HG03196 (cell line): ENCODE measurements around the gene ITGA8.
"Not testable (repeated sequence)": the region's sequence is repeated elsewhere in the genome, so short reads cannot be mapped to it uniquely, and the experiment has no call there.

ENCODE experiments used
- ATAC-seq: cut with Tn5 transposase; IDR thresholded peaks from one replicate; pipeline ENCODE4 v1.9.1; 2021; ENCODE audit not compliant: unreplicated experiment

ITGA8 gene

DNA sequence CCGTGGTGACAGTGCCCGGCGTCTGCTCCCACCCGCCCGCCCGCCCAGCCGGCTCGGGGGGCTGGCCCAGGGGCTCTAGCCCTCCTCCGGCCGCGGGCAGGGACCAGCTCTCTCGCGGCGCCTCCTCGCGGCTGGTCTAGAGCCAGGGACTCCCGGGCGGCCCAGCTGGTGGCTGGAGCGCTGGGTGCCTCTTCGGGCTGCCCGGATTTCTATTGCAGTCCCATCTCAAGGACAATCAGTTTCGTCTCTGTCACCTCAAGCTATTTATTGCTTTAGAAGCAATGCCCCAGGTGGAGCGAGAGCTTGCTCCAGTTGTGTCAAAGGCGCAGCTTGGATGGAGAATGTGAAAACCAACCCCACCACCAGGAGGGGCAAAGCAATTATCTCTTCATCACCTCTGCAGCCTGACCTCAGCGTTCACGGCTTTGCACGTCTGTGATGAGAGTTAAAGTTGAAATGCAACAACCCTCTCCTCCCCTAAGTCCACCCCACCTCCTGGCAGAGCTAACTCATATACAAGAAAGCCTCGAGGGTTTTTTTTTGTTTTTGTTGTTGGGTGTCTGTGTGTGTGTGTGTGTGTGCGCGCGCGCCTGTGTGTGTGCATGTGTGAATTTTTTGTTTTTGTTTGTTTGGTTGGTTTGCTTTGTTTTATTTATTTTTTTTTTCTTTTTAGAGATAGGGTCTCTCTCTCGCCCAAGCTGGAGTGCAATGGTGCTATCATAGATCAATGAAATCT lies at the start of gene ITGA8:
Gene ITGA8, minus strand, starts transcription at position 24 of the 736 bp plus-strand sequence. CDS start 151 bp downstream, outside the sequence.
- no peak for ATAC-seq

GRCh38 chr10:15764892-15765454 lies 45.3 kb upstream of the ITGA8 start:
- no peak for ATAC-seq

- ATAC-seq = no peak
These were observed 43.3 kb upstream of the ITGA8 start for GRCh38 chr10:15763006-15763405.

- not testable (repeated sequence) for ATAC-seq
These were observed 42.5 kb upstream of the ITGA8 start for GRCh38 chr10:15762239-15762638.

GRCh38 chr10:15761224-15761623 lies 41.5 kb upstream of the ITGA8 start:
- not testable (repeated sequence) for ATAC-seq

GRCh38 chr10:15760681-15761080 lies 41.0 kb upstream of the ITGA8 start:
- no peak for ATAC-seq

- ATAC-seq = no peak
These were observed 39.5 kb upstream of the ITGA8 start for GRCh38 chr10:15759265-15759664.

DNA sequence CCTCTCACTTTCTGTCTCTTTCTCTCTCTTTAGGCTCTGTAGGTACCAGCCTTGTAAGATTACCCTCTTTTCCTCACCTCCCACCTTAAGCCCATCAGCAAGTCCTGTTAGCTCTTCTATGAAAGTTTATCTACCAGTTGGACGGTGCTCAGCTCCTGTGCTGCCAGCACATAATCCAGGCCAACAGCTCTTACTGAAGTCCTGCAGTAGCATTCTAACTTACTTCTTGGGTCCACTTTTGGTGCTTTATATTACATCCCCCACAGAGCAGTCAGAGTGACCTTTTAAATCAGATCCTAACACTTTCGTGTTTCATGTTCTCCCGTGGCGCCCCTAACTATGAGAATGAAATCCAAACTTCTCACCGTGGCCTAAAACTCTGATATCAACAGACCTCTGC lies 38.9 kb upstream of the ITGA8 start:
- no peak for ATAC-seq

DNA sequence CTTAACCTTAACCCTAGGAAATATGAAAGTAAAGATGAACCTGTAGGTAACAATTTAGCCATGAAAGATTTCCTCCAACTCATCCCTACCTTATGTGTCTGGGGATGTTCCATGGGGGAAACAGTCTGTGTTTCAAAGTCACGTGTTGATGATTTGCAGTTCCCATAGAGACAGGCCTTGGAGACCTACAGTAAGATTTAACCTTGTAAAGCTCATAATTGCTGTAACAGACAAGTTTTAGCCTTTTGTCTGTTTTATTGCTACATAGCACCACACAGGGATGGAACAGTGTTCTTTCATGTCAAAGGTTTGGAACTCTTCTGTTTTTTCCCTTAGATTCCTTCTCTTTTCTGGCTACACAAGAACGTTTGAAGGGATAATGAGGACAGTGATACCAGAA lies 35.2 kb upstream of the ITGA8 start:
- ATAC-seq = no peak

- ATAC-seq = no peak
These were observed 31.3 kb upstream of the ITGA8 start for GRCh38 chr10:15751046-15751445.

- ATAC-seq = no peak
These were observed 28.4 kb upstream of the ITGA8 start for GRCh38 chr10:15748126-15748525.

GRCh38 chr10:15747632-15748031 lies 27.9 kb upstream of the ITGA8 start:
- ATAC-seq = no peak

DNA sequence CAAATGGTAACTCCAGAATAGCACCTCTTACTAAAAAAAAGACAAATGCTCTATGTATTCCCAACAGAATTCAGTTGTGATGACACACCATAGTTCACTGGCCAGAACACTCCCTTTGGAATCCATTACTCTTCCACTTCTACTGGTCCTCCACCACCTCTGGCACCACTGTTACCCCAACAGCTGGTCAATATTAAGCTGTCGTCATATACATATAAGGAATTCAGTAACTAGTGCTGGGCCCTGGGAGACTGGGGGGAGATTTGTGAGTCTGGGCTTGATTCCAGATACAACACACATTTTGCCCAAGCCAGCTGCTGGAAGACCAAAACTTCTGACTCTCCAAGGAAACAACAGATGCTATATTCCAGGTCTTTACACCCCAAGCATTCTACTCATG lies 26.0 kb upstream of the ITGA8 start:
- no peak for ATAC-seq

DNA sequence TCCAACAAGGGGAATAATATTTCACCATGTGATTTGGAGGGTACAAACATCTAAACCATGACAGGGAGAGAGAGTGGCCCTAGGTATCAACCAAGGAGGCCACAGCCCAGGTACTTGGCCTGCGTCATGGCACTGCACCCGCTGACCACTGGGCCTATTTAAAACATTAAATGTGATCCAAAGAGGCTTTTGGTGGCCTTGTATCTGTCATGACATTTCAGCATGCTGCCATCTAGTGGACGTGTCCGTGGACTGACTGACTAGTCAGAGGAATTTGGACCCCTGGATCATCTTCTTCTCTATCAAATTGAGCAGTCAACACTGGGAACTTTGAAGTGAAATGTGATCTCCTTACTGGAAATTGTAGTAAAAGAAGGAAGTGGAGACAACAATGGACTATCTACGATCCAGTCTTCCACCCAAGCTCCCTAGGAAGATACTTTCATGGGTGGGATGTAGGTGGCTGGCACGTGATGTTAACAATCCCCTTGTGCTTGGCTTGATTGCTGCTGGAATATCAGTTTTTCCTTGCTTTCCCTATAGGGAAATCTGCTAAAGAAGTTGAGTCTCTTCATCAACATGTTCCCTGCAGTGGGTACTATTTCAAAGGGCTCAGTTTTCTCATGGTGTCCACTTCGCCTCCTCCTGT lies 24.6 kb upstream of the ITGA8 start:
- no peak for ATAC-seq

- no peak for ATAC-seq
These were observed 23.7 kb upstream of the ITGA8 start for GRCh38 chr10:15743443-15743842.

GRCh38 chr10:15742836-15743235 lies 23.1 kb upstream of the ITGA8 start:
- no peak for ATAC-seq

DNA sequence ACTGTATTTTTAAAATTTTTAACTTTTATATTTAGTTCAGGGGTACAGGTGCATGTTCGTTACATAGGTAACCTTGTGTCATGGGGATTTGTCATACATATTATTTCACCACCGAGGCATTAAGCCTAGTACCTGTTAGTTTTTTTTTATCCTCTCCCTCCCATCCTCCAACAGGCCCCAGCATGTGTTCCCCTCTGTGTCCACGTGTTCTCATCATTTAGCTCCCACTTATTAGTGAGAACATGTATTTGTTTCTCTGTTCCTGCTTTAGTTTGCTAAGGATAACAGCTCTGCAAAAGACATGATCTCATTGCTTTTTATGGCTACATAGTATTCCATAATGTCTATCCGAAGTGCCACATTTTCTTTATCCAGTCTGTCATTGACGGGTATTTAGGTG lies 22.4 kb upstream of the ITGA8 start:
- no peak for ATAC-seq

GRCh38 chr10:15741581-15741980 lies 21.9 kb upstream of the ITGA8 start:
- ATAC-seq = no peak

DNA sequence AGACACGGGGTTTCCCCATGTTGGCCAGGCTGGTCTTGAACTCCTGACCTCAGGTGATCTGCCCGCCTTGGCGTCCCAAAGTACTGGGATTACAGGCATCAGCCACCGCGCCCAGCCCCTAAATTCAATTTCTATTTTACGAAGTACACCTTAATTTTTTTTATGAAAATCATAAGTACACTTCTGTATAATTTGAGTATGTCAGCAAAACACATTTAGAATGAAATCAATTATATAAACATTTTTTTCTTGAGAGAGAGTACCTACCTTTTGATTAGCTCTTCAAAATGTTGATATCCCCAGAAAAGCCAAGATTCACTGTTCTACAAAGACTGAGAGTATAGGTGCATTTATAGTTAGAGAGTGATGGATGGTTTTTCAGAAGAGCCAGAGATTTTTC lies 20.5 kb upstream of the ITGA8 start:
- no peak for ATAC-seq

DNA sequence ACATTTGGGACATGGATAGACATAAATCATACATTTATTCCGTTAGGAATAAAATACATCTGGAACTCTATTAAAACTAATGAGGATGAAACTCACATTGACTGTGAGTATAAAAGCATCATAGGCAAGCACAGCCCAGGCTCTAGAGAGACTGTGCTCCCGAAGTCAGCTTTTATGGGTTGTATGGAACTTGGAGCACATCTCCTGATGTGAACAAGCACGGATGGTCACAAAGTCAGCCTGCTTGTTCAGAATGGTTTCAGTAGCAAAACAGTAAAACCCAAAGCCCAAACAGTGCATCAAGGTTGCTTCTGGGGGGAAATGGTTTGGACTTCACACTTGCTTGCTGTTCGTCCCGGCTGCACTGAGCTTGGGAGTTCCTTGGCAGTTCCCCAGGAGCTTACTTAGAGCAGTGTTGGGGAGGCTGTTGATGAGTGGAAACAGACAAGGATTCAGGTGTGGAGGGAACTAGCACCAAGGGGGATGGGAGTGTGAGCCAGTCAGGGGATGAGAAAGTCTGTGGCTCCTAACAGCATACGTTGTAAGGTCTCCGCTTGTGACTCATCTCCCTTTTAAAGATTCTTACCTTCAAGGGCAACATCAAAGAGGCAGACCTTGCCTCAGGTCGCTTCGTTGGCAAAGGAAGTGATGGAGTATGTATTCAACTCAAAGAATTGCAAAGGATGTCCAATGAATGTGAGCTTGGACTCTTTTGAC lies 19.7 kb upstream of the ITGA8 start:
- no peak for ATAC-seq

GRCh38 chr10:15738270-15738925 lies 18.7 kb upstream of the ITGA8 start:
- ATAC-seq = no peak
